K562 (cell line): Measurements from ENCODE around the gene CNTF. TPM values are rescaled to one million over a fixed set of nuclear protein-coding genes. Genes with fewer than 3 reads are reported as not detected.

Source experiments
- ATAC-seq: fragments of 200-7000 bp; cut with Tn5 transposase; 3 replicates; pipeline ENCODE4 v1.9.1; 2020; ENCODE audit warnings: moderate library complexity
- BruUV-seq: library from RNA; stranded (reverse); fragments of 400-500 nt; replicated peaks from 2 replicates; lab custom pipeline; 2021; lab: Mats Ljungman, UMichigan
- CTCF ChIA-PET: fragments of 300-600 bp; formaldehyde crosslinking; extraction: SDS; loops from one replicate; lab custom pipeline; 2021; ENCODE audit warnings: low intra/inter-chr PET ratio; lab: Yijun Ruan, JAX
- POLR2A ChIA-PET: fragments of 300-600, 350-650 bp; sonication (Branson Sonifier 250); formaldehyde crosslinking; extraction: SDS; loops from one replicate; lab custom pipeline; 2021; ENCODE audit warnings: antibody characterized with exemption, inconsistent platforms; lab: Yijun Ruan, JAX
- DNase-seq, 4 experiments: peaks; one replicate each; pipeline versions ENCODE4 v3.0.0 to v3.0.0-alpha.2; 2011 to 2018; ENCODE audit warnings: low spot score in 3 of 4, mixed read lengths in 3 of 4; ENCODE audit errors: extremely low read depth in 1 of 4
- FAIRE-seq: peaks from 2 replicates; lab custom pipeline; 2011; peaks lifted over from hg19 to GRCh38; lab: Jason Lieb, UNC
- H2AFZ ChIP-seq: 2 replicates; pipeline ENCODE4 v1.6.0; 2011; ENCODE audit warnings: low read depth, low read length, control low read depth, inconsistent platforms
- H3K27ac ChIP-seq: fragments of 200-600 bp; 3 replicates; pipeline ENCODE4 v1.8.0; 2011; ENCODE audit warnings: low read depth, mild to moderate bottlenecking, control low read depth, inconsistent platforms, low read length, moderate library complexity, mixed read lengths; ENCODE audit errors: extremely low read depth
- H3K27me3 ChIP-seq, 2 experiments: fragments of 300-600 bp in 1 of 2; 2 replicates in 1 of 2; 3 replicates in 1 of 2; pipeline versions ENCODE4 v1.6.0 to v1.8.0; 2011; ENCODE audit warnings: inconsistent platforms in 2 of 2, low read length in 2 of 2, mild to moderate bottlenecking in 1 of 2, mixed read lengths in 1 of 2, moderate library complexity in 1 of 2; ENCODE audit not compliant: control insufficient read depth in 2 of 2, insufficient read depth in 2 of 2
- H3K36me3 ChIP-seq: fragments of 300-600 bp; 3 replicates; pipeline ENCODE4 v1.8.0; 2011; ENCODE audit warnings: mild to moderate bottlenecking, low read length, inconsistent platforms; ENCODE audit not compliant: control insufficient read depth, insufficient read depth
- H3K4me1 ChIP-seq, 2 experiments: fragments of 200-600 bp in 1 of 2; replicated peaks in 1 of 2; 2 replicates in 1 of 2; 3 replicates in 1 of 2; pipeline versions ENCODE4 v1.5.1 to v1.8.0; 2011; ENCODE audit warnings: inconsistent platforms in 2 of 2, low read length in 2 of 2, mild to moderate bottlenecking in 1 of 2, mixed read lengths in 1 of 2, moderate library complexity in 1 of 2; ENCODE audit not compliant: control insufficient read depth in 2 of 2, insufficient read depth in 2 of 2
- H3K4me2 ChIP-seq: 2 replicates; pipeline ENCODE4 v1.6.1; 2011; ENCODE audit warnings: low read length, control low read depth, inconsistent platforms, mixed read lengths; ENCODE audit not compliant: insufficient read depth
- H3K4me3 ChIP-seq: fragments of 200-600 bp; sonication (generic), shearing (Covaris generic); 2 replicates; pipeline ENCODE4 v1.5.1; 2016; ENCODE audit warnings: control low read depth, inconsistent platforms
- H3K79me2 ChIP-seq: fragments of 200-600 bp; 3 replicates; pipeline ENCODE4 v1.8.0; 2011; ENCODE audit warnings: low read length, inconsistent platforms; ENCODE audit not compliant: control insufficient read depth, insufficient read depth
- H3K9ac ChIP-seq, 2 experiments: 2 replicates each; pipeline versions ENCODE4 v1.6.0 to v1.6.1; 2011; ENCODE audit warnings: low read depth in 2 of 2, low read length in 2 of 2, control low read depth in 1 of 2, inconsistent platforms in 1 of 2, mild to moderate bottlenecking in 1 of 2, mixed read lengths in 1 of 2; ENCODE audit not compliant: insufficient read depth in 1 of 2
- H3K9me1 ChIP-seq: one replicate; pipeline ENCODE4 v1.6.0; 2011; ENCODE audit warnings: inconsistent platforms, mild to moderate bottlenecking, low read length, moderate library complexity; ENCODE audit not compliant: control insufficient read depth, insufficient read depth
- H3K9me3 ChIP-seq: replicated peaks from 2 replicates; pipeline ENCODE4 v1.5.1; 2011; ENCODE audit warnings: low read depth, low read length, inconsistent platforms; ENCODE audit not compliant: control insufficient read depth, insufficient read depth
- H4K20me1 ChIP-seq: replicated peaks from 2 replicates; pipeline ENCODE4 v1.6.1; 2011; ENCODE audit warnings: low read length, inconsistent platforms, mixed read lengths; ENCODE audit not compliant: control insufficient read depth, insufficient read depth
- BACH1 ChIP-seq: fragments of 200-800 bp; sonication (Bioruptor generic); IDR thresholded peaks from 2 replicates; pipeline ENCODE4 v1.6.1; 2016; ENCODE audit warnings: missing genetic modification characterization, missing compliant biosample characterization
- CBX3 ChIP-seq, 2 experiments: IDR thresholded peaks; 1 replicate in 1 of 2; 2 replicates in 1 of 2; pipeline ENCODE4 v1.6.1; 2012; ENCODE audit warnings: inconsistent platforms in 2 of 2, low read length in 2 of 2, borderline replicate concordance in 1 of 2, control low read depth in 1 of 2
- HDAC1 ChIP-seq, 2 experiments: fragments of 450-650 bp; IDR thresholded peaks; 2 replicates each; pipeline ENCODE4 v1.6.1; 2016 to 2017; ENCODE audit warnings: inconsistent platforms in 1 of 2, mild to moderate bottlenecking in 1 of 2, moderate library complexity in 1 of 2
- HDAC2 ChIP-seq: fragments of 450-650 bp; IDR thresholded peaks from 2 replicates; pipeline ENCODE4 v1.6.1; 2016; ENCODE audit warnings: mild to moderate bottlenecking
- HNRNPK ChIP-seq: fragments of 200-400 bp; formaldehyde crosslinking; IDR thresholded peaks from one replicate; pipeline ENCODE4 v1.6.1; 2018; ENCODE audit warnings: mild to moderate bottlenecking, low read depth, low read length; ENCODE audit not compliant: poor library complexity, severe bottlenecking
- JUND ChIP-seq, 2 experiments: IDR thresholded peaks; 2 replicates in 1 of 2; 3 replicates in 1 of 2; pipeline ENCODE4 v1.6.1; 2011; ENCODE audit warnings: borderline replicate concordance in 2 of 2, low read depth in 2 of 2, low read length in 2 of 2, improper control_type of control experiment in 1 of 2, missing biosample characterization in 1 of 2, missing genetic modification characterization in 1 of 2, missing genetic modification reagents in 1 of 2
- KAT7 ChIP-seq: sonication (generic); formaldehyde crosslinking; IDR thresholded peaks from 2 replicates; pipeline ENCODE4 v1.8.0; 2022; ENCODE audit warnings: missing genetic modification reagents, mild to moderate bottlenecking, borderline replicate concordance
- PHF21A ChIP-seq: fragments of 450-650 bp; IDR thresholded peaks from 2 replicates; pipeline ENCODE4 v1.6.1; 2017; ENCODE audit warnings: low read depth, borderline replicate concordance
- PML ChIP-seq: IDR thresholded peaks from 2 replicates; pipeline ENCODE4 v1.6.1; 2012; ENCODE audit warnings: low read length, inconsistent platforms
- TCFL5 ChIP-seq: fragments of 250-450 bp; sonication (Bioruptor Pico); conservative IDR thresholded peaks from 2 replicates; pipeline ENCODE4 v1.6.1; 2021; ENCODE audit warnings: mild to moderate bottlenecking, moderate library complexity, matching md5 sums
- ZNF347 ChIP-seq: fragments of 450-650 bp; formaldehyde crosslinking; IDR thresholded peaks from 2 replicates; pipeline ENCODE4 v1.4.0; 2020; ENCODE audit warnings: low read depth, mild to moderate bottlenecking, moderate library complexity
- ZNF707 ChIP-seq: fragments of 250-450 bp; sonication (Bioruptor Pico); conservative IDR thresholded peaks from 2 replicates; pipeline ENCODE4 v1.8.0; 2022; ENCODE audit warnings: inconsistent platforms, mild to moderate bottlenecking, moderate library complexity
- ZNF785 ChIP-seq: fragments of 250-450 bp; sonication (Bioruptor Pico); IDR thresholded peaks from 2 replicates; pipeline ENCODE4 v1.4.0; 2020; ENCODE audit warnings: mild to moderate bottlenecking
- ZZZ3 ChIP-seq: fragments of 450-650 bp; IDR thresholded peaks from 2 replicates; pipeline ENCODE4 v1.6.1; 2016; ENCODE audit warnings: antibody characterized with exemption, mild to moderate bottlenecking, moderate library complexity
- WGBS: fragments of 100-300 bp; shearing (Covaris generic); methylation state at CpG from one replicate; pipeline ENCODE4 v1.1.6; 2016; ENCODE audit warnings: low coverage, mixed read lengths; ENCODE audit not compliant: insufficient coverage; ENCODE audit errors: missing lambda C conversion rate; 5-methylcytosine and 5-hydroxymethylcytosine counted together
- in situ Hi-C: fragments of 300-500 bp; cut with MboI; formaldehyde crosslinking; loops from 4 replicates; pipeline ENCODE4 v1.15.0; 2018; ENCODE audit warnings: inconsistent platforms, mixed read lengths
- intact Hi-C: fragments of 100-400 bp; cut with micrococcal nuclease; formaldehyde crosslinking; loops from 2 replicates; pipeline ENCODE4 v1.14.2; 2022
- polyA plus RNA-seq, 8 experiments: library from polyadenylated mRNA; depleted of rRNA in 4 of 8; stranded (reverse) in 5 of 8; unstranded in 3 of 8; fragments of >200 nt; fragmentation: Nextera tagmentation in 2 of 8; fragmentation: Illumina TruSeq in 1 of 8; extraction: Ambion mirVana in 2 of 8; extraction: Trizol in 1 of 8; gene quantifications; 2 replicates each; pipeline versions ENCODE4 v1.2.1 to v1.2.3, GENCODE V29; 2011 to 2014; ENCODE audit warnings: inconsistent platforms in 1 of 8, missing spikeins in 1 of 8
- total RNA-seq, 7 experiments: library from RNA; depleted of rRNA in 6 of 7; stranded (reverse); fragments of >200 nt in 6 of 7; fragmentation: Illumina TruSeq in 2 of 7; extraction: Trizol in 2 of 7; gene quantifications; 2 replicates each; pipeline versions ENCODE4 v1.2.1 to v1.2.3, GENCODE V29; 2011 to 2021; ENCODE audit warnings: low replicate concordance in 1 of 7

The CNTF gene
- total and polyA plus RNA-seq, 9 of the 15 experiments (the other 6 are each of a cell fraction or from before 2014, with no cell fraction given): 0.17 to 5.0 (median 2.3) TPM

GRCh38 chr11:58625086-58625485 is 2.6 kb downstream of the CNTF start:
- POLR2A ChIA-PET: no interaction called here
- no peaks in the 10 kb centered on the region for H3K9me3 ChIP-seq
- H3K4me3 ChIP-seq: no peak overlapping the region
- no peak for TF ChIP-seq HDAC1 (IDR thresholded peaks at IDR 0.05)
- no peak for TF ChIP-seq HNRNPK
- in situ Hi-C loops: loop anchor here (25.0 kb wide), 1 partner anchor 512 kb away; the partner anchor contains the start of gene FAM111A
- H3K9ac ChIP-seq: no peak overlapping the region
- no peaks in the 10 kb centered on the region for H3K4me1 ChIP-seq
- FAIRE-seq (no peak), ATAC-seq (no peak), DNase-seq (no peak)
- no peaks in the 10 kb centered on the region for H4K20me1 ChIP-seq
- WGBS: 90% methylated on average over 4 of the region's 4 CpGs
- peaks cover 76% of the 10 kb centered on the region for H3K36me3 ChIP-seq
- H2AFZ ChIP-seq: no peak overlapping the region
- no peak overlapping the region for H3K27ac ChIP-seq
- no peaks in the 10 kb centered on the region for H3K79me2 ChIP-seq
- no peak overlapping the region for H3K4me2 ChIP-seq
- intact Hi-C loops: no loop called here
- no peaks in the 10 kb centered on the region for H3K27me3 ChIP-seq
- BruUV-seq: no TSS peak
- H3K9me1 ChIP-seq: no peaks in the 10 kb centered on the region
- CTCF ChIA-PET: no interaction called here

- intact Hi-C loops (no loop called here), in situ Hi-C loops (loop anchor here (25.0 kb wide), 1 partner anchor 511 kb away; the partner anchor contains the start of gene FAM111A)
- Histone ChIP-seq H3K36me3 (peaks cover 68% of the 10 kb centered on the region), H3K9me1 (no peaks in the 10 kb centered on the region), H3K4me3 (no peak overlapping the region), H3K4me1 (no peaks in the 10 kb centered on the region), H3K79me2 (no peaks in the 10 kb centered on the region), H4K20me1 (no peaks in the 10 kb centered on the region), H3K9ac (no peak overlapping the region), H3K27me3 (no peaks in the 10 kb centered on the region), H3K4me2 (no peak overlapping the region), H3K27ac (no peak overlapping the region), H3K9me3 (no peaks in the 10 kb centered on the region), H2AFZ (no peak overlapping the region)
- no peak for FAIRE-seq
- 81% methylated on average over 4 of the region's 4 CpGs for WGBS
- ChIA-PET CTCF (no interaction called here), POLR2A (interaction anchor here (0.6 kb wide), 1 partner anchor 1463 kb away, joined by 3 read pairs; no protein-coding TSS in a partner anchor)
- no TSS peak for BruUV-seq
- ATAC-seq: no peak
- DNase-seq: no peak
- TF ChIP-seq ZNF347 (CRISPR knock-in tag) (no peak), TCFL5 (CRISPR knock-in tag) (no peak), KAT7 (no peak), ZNF707 (CRISPR knock-in tag) (no peak), BACH1 (no peak), CBX3 (IDR thresholded peaks at IDR 0.05; ENCODE audit: borderline replicate concordance in 1 of 2, low read length in 2 of 2) (no peak), PML (no peak), ZNF785 (CRISPR knock-in tag) (no peak), ZZZ3 (no peak), HDAC2 (no peak), PHF21A (no peak), JUND (IDR thresholded peaks at IDR 0.05; ENCODE audit: borderline replicate concordance, low read depth, low read length) (no peak), JUND (tag; IDR thresholded peaks at IDR 0.05; ENCODE audit: borderline replicate concordance, low read depth, low read length) (no peak)
Measured at GRCh38 chr11:58625826-58626460, 3.5 kb downstream of the CNTF start.
